HEK293 (cell line): Measurements from ENCODE around the gene SPON1.
"Not testable (repeated sequence)": the region's sequence is repeated elsewhere in the genome, so short reads cannot be mapped to it uniquely, and the experiment has no call there.

Experiments used
- CTCF ChIA-PET: fragments of 350-600 bp; formaldehyde crosslinking; extraction: SDS; loops from one replicate; lab custom pipeline; 2021; ENCODE audit warnings: antibody characterized with exemption; lab: Yijun Ruan, JAX
- POLR2A ChIA-PET: fragments of 300-600 bp; formaldehyde crosslinking; extraction: SDS; loops from one replicate; lab custom pipeline; 2020; ENCODE audit warnings: antibody characterized with exemption, inconsistent platforms; lab: Yijun Ruan, JAX
- H3K27ac ChIP-seq: fragments of 200-500 bp; sonication (Bioruptor generic); 2 replicates; pipeline ENCODE4 v1.5.1; 2014; ENCODE audit warnings: low read depth, low read length, control low read depth, inconsistent platforms; ENCODE audit errors: extremely low read depth
- H3K36me3 ChIP-seq, 2 experiments: fragments of 200-500 bp in 1 of 2; sonication (Bioruptor generic) in 1 of 2; 1 replicate in 1 of 2; 2 replicates in 1 of 2; pipeline ENCODE4 v1.5.1; 2014 to 2017; ENCODE audit warnings: inconsistent platforms in 2 of 2, low read length in 2 of 2; ENCODE audit not compliant: control insufficient read depth in 2 of 2, insufficient read depth in 1 of 2
- H3K4me1 ChIP-seq: fragments of 200-500 bp; sonication (Bioruptor generic); 2 replicates; pipeline ENCODE4 v1.5.1; 2014; ENCODE audit warnings: mild to moderate bottlenecking, low read length, inconsistent platforms; ENCODE audit not compliant: control insufficient read depth, insufficient read depth
- H3K4me3 ChIP-seq: 2 replicates; pipeline ENCODE4 v1.5.1; 2011; ENCODE audit warnings: low read depth, mild to moderate bottlenecking, control low read depth, low read length, moderate library complexity
- H3K9me3 ChIP-seq: fragments of 200-500 bp; sonication (Bioruptor generic); 2 replicates; pipeline ENCODE4 v1.5.1; 2014; ENCODE audit warnings: low read depth, low read length, inconsistent platforms; ENCODE audit not compliant: control insufficient read depth, insufficient read depth
- GFI1B ChIP-seq: fragments of 450-650 bp; formaldehyde crosslinking; IDR thresholded peaks from 2 replicates; pipeline ENCODE4 v1.5.1; 2016; ENCODE audit warnings: missing biosample characterization, missing genetic modification characterization
- KLF1 ChIP-seq: fragments of 450-650 bp; formaldehyde crosslinking; IDR thresholded peaks from 2 replicates; pipeline ENCODE4 v1.5.1; 2016; ENCODE audit warnings: missing biosample characterization, missing genetic modification characterization
- KLF17 ChIP-seq: fragments of 450-650 bp; formaldehyde crosslinking; IDR thresholded peaks from 2 replicates; pipeline ENCODE4 v1.5.1; 2016; ENCODE audit warnings: missing biosample characterization, missing genetic modification characterization
- KLF7 ChIP-seq: fragments of 450-650 bp; formaldehyde crosslinking; IDR thresholded peaks from 2 replicates; pipeline ENCODE4 v1.5.1; 2016; ENCODE audit warnings: missing biosample characterization, missing genetic modification characterization, borderline replicate concordance
- PRDM10 ChIP-seq: fragments of 450-650 bp; formaldehyde crosslinking; IDR thresholded peaks from 2 replicates; pipeline ENCODE4 v1.5.1; 2016; ENCODE audit warnings: missing biosample characterization, missing genetic modification characterization
- YY1 ChIP-seq: fragments of 450-650 bp; formaldehyde crosslinking; IDR thresholded peaks from 2 replicates; pipeline ENCODE4 v1.5.1; 2018; ENCODE audit warnings: missing biosample characterization, missing genetic modification characterization
- ZBTB6 ChIP-seq: fragments of 450-650 bp; formaldehyde crosslinking; IDR thresholded peaks from 2 replicates; pipeline ENCODE4 v1.5.1; 2017; ENCODE audit warnings: missing biosample characterization, missing genetic modification characterization
- ZFP69B ChIP-seq: fragments of 450-650 bp; formaldehyde crosslinking; IDR thresholded peaks from 2 replicates; pipeline ENCODE4 v1.5.1; 2016; ENCODE audit warnings: missing biosample characterization, missing genetic modification characterization
- ZNF146 ChIP-seq: fragments of 450-650 bp; formaldehyde crosslinking; IDR thresholded peaks from 2 replicates; pipeline ENCODE4 v1.5.1; 2016; ENCODE audit warnings: missing biosample characterization, missing genetic modification characterization
- ZNF157 ChIP-seq: fragments of 450-650 bp; formaldehyde crosslinking; IDR thresholded peaks from 2 replicates; pipeline ENCODE4 v1.5.1; 2016; ENCODE audit warnings: missing biosample characterization, missing genetic modification characterization
- ZNF169 ChIP-seq: fragments of 450-650 bp; formaldehyde crosslinking; IDR thresholded peaks from 2 replicates; pipeline ENCODE4 v1.5.1; 2016; ENCODE audit warnings: missing biosample characterization, missing genetic modification characterization
- ZNF184 ChIP-seq: fragments of 450-650 bp; IDR thresholded peaks from 2 replicates; pipeline ENCODE4 v1.5.1; 2018; ENCODE audit warnings: missing biosample characterization, mild to moderate bottlenecking, missing genetic modification characterization
- ZNF335 ChIP-seq: fragments of 450-650 bp; formaldehyde crosslinking; conservative IDR thresholded peaks from 2 replicates; pipeline ENCODE4 v1.5.1; 2016; ENCODE audit warnings: missing biosample characterization, missing genetic modification characterization
- ZNF341 ChIP-seq: fragments of 450-650 bp; formaldehyde crosslinking; IDR thresholded peaks from 2 replicates; pipeline ENCODE4; 2016; ENCODE audit warnings: low read depth, missing biosample characterization, missing genetic modification characterization
- ZNF416 ChIP-seq: fragments of 450-650 bp; formaldehyde crosslinking; IDR thresholded peaks from 2 replicates; pipeline ENCODE4 v1.5.1; 2016; ENCODE audit warnings: missing biosample characterization, missing genetic modification characterization
- ZNF596 ChIP-seq: fragments of 450-650 bp; IDR thresholded peaks from 2 replicates; pipeline ENCODE4 v1.5.0; 2018; ENCODE audit warnings: missing biosample characterization, mild to moderate bottlenecking, missing genetic modification characterization, moderate library complexity
- ZNF610 ChIP-seq: fragments of 450-650 bp; formaldehyde crosslinking; IDR thresholded peaks from 2 replicates; pipeline ENCODE4 v1.5.1; 2016; ENCODE audit warnings: missing biosample characterization, missing genetic modification characterization, borderline replicate concordance
- ZNF692 ChIP-seq: fragments of 450-650 bp; formaldehyde crosslinking; IDR thresholded peaks from 2 replicates; pipeline ENCODE4 v1.5.1; 2016; ENCODE audit warnings: missing biosample characterization, missing genetic modification characterization
- ZNF707 ChIP-seq: fragments of 450-650 bp; formaldehyde crosslinking; IDR thresholded peaks from 2 replicates; pipeline ENCODE4 v1.5.1; 2016; ENCODE audit warnings: missing biosample characterization, missing genetic modification characterization
- ZNF791 ChIP-seq: fragments of 450-650 bp; formaldehyde crosslinking; IDR thresholded peaks from 2 replicates; pipeline ENCODE4 v1.5.1; 2016; ENCODE audit warnings: missing biosample characterization, missing genetic modification characterization

Gene SPON1

GRCh38 chr11:13986695-13987094 lies 24.2 kb downstream of the SPON1 start:
- H3K4me1 ChIP-seq, POLR2A ChIA-PET, H3K27ac ChIP-seq, CTCF ChIA-PET, H3K9me3 ChIP-seq, H3K4me3 ChIP-seq, H3K36me3 ChIP-seq: not testable (repeated sequence)
- TF ChIP-seq ZNF146: peak; percentile 90

GRCh38 chr11:13992158-13992856 lies 29.8 kb downstream of the SPON1 start:
- CTCF ChIA-PET: interaction anchor here (0.7 to 1.1 kb wide), 2 partner anchors 17 to 36 kb away, joined by 3 to 5 read pairs; no protein-coding TSS in a partner anchor
- H3K4me3 ChIP-seq, H3K9me3 ChIP-seq, POLR2A ChIA-PET, H3K27ac ChIP-seq, H3K4me1 ChIP-seq, H3K36me3 ChIP-seq: not testable (repeated sequence)
- peak; percentile 96 for TF ChIP-seq ZFP69B (tag by site-specific recombination)
- peak; percentile 26 for TF ChIP-seq PRDM10 (tag by site-specific recombination)
- TF ChIP-seq YY1 (tag by site-specific recombination): 0 out of 2 replicates have a peak, but pooled peaks have one; percentile 25
- TF ChIP-seq ZNF341: peak; percentile 70
- TF ChIP-seq KLF1 (tag by site-specific recombination): 0 out of 2 replicates have a peak, but pooled peaks have one; percentile 38
- peak; percentile 98 for TF ChIP-seq ZNF692 (tag by site-specific recombination)

GRCh38 chr11:13993096-13993765 lies 30.7 kb downstream of the SPON1 start:
- H3K4me1 ChIP-seq: no peaks in the 10 kb centered on the region
- TF ChIP-seq ZNF416 (no peak), KLF7 (tag by site-specific recombination) (no peak), GFI1B (tag by site-specific recombination) (no peak), ZNF791 (tag by site-specific recombination) (no peak), KLF17 (tag by site-specific recombination) (no peak), ZNF610 (tag by site-specific recombination) (no peak), ZNF596 (no peak), ZNF169 (tag by site-specific recombination) (no peak), ZNF184 (no peak), ZNF707 (no peak), ZBTB6 (tag by site-specific recombination) (no peak), ZNF157 (tag by site-specific recombination) (no peak), ZNF335 (tag by site-specific recombination) (no peak)
- CTCF ChIA-PET: interaction anchor here (0.7 kb wide), 1 partner anchor 18 kb away, joined by 3 read pairs; no protein-coding TSS in a partner anchor

More at GRCh38 chr11:13993096-13993765, 30.7 kb downstream of the SPON1 start:
- POLR2A ChIA-PET: no interaction called here
- Histone ChIP-seq H3K36me3 (no peaks in the 10 kb centered on the region), H3K27ac (no peak overlapping the region), H3K9me3 (no peaks in the 10 kb centered on the region), H3K4me3 (no peak overlapping the region)
